NCI-H524 (cell line): ENCODE measurements around the gene FABP1.

Experiments used
- DNase-seq, 2 experiments: peaks; one replicate each; lab custom pipeline; 2025; lab: John Stamatoyannopoulos, UW

FABP1 gene

DNA sequence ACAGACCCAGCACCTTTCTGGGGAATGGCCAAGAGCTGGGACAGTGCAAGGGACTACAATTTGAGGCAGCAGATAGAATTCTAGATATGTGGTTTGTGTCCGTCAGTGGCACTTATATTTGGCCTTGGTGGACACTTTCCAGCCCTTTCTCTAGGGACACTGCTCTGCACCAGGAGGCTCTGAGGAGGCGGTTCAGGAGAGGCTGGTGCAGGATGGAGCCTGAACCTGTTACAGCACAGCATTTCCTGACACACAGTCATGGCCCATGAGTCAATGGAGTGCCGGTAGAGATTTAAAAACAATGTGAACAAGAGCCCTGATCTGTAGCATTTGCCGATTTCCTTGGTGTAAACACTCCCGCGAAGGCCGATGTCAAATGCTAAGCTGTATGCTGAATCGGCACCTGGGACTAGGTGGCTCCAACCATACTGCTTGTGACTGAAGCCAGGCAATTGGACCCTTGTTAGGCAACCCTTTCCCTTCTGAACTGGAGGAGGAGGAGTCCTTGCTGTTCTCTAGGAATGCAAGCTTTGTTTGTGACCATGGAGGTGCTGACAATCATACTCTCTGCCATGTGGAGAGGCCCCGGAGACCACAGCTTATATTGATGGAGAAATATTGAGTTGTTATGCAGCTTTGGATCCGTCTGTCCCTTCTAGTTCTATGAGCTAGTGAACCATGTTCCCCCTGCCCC is 11.9 kb downstream of the FABP1 start:
- DNase-seq: no peak

DNA sequence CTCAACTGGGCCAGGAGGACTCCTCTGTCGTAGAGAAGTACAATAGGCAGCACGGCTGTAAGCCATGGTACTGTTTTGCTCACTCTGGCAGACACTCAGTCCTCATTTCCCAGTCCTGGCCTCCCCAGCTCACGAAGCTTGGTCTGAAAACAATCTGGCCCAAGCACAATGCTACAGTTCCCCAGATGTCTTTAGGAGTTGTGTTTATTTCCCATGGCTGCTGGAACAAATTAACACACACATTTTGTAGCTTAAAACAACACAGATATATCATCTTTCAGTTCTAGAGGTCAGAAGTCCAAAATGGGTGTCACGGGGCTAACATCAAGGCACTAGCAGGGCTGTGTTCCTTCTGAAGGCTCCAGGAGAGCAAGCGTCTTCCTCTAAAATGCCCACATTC is 13.0 kb downstream of the FABP1 start:
- DNase-seq: no peak

DNA sequence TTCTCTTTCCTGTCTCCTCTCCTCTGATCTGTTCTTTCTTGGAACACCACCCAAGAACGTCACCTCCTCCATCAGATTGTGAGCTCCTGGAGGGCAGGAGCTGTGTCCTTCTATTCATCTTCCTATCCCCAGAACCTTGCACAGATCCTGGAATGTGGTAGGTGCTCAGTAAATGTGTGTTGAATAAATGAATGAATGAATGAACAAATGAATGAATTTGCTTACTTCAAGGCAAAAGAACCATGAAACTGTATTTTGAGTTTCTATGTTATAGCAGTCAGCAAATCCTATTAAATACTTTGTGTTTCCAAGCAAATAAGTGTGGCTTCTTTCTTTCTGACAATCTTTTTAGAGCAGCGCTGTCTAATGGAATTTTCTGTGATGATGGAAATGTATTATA is 14.8 kb downstream of the FABP1 start:
- no peak for DNase-seq

DNA sequence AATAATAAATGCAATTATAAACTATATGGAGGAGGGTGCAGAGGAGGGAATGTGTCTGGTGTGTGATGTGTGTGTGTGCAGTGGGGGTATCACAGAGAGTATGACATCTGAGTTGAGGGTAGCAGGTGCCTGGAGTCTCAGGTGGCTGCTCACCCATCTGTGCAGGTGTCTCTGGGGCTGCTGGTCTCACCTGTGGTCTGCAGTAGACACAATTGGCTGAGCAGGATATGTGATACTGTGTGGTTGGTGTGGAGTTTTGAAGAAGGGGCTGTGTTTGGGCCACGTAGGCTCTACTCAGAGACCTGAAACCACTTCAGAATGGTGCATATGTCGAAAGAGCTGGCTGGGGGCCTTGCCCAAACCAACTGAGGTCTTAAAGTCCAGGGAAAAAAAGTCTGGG is 17.0 kb downstream of the FABP1 start:
- no peak for DNase-seq

DNA sequence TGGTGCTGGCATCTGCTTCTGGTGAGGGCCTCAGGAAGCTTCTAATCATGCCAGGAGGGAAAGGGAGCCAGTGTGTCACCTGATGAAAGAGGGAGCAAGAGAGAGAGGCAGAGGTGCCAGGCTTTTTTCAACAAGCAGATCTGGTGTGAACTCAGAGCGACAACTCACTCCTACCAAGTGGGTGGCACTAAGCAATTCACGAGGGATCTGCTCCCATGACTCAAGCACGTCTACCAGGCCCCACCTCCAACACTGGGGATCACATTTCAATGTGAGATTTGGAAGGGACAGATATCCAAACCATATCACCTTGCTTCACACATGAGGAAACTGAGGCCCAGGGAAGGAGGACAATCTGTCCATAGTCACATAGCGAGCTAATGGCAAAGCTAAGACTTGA is 19.1 kb downstream of the FABP1 start:
- DNase-seq: no peak

DNA sequence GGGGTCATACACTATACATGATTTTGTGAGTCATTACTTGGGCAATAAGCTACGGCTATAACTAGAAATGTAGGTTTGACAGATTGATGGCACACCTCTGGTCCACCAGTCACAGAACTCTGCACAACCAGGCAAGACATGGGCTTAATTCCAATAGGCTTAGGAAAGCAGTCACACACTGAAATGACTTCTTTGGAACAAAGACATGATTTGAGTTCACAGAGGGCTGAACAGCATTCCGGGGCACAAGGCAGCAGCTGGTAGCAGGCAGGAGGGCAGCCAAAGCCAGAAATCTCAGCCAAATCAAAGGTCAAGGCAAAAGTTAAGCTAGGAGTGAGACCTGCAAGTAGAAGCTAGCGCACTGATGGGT is 27.4 kb downstream of the FABP1 start:
- no peak for DNase-seq

DNA sequence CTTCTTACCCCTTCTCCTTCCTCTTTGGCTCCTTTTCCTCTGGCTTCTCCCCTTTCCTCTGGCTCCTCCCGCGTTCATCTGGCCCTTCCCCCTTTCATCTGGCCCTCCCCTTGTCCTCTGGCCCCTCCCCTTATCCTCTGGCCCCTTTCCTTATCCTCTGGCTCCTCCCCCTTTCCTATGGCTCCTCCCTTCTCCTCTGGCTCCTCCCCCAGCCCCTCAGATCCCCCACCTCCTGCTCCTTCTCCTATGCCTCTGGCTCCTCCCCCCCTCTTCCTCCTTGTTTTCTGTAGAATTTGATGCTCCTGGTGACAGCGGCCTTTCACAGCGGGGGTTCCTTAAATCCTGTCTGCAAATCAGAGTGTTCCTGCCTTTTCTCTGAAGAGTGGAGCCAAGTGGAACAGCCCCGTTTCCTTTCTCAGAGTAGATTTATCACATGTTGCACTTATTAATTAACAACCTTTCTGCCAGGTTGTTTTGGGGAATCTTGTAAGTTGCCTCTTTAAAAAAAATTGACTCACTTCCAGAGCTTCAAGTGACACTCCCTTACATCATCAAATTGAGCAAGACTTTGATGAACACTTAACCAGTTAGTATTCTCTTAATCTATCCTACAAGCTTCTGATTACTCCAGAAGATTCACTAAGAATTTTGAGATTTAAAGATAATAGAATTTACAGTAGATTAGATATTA is 27.9 kb downstream of the FABP1 start:
- DNase-seq: peak; percentile 47 to 58

DNA sequence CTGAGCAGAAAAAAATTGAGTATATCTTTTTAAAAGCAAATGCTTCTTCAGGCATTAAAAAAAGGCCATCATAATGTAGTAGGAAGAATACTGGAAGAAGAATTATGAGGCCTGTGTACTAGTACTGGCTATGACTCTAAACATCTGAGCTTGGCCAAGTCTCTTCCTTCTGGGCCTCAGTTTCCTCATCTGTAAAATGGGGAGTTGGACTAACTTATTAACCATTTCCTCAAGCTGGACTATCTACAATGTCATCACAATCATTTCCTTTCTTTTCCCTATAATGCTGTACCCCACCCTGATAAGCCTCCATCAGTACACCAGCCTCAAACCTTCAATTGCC is 29.3 kb downstream of the FABP1 start:
- DNase-seq: no peak

DNA sequence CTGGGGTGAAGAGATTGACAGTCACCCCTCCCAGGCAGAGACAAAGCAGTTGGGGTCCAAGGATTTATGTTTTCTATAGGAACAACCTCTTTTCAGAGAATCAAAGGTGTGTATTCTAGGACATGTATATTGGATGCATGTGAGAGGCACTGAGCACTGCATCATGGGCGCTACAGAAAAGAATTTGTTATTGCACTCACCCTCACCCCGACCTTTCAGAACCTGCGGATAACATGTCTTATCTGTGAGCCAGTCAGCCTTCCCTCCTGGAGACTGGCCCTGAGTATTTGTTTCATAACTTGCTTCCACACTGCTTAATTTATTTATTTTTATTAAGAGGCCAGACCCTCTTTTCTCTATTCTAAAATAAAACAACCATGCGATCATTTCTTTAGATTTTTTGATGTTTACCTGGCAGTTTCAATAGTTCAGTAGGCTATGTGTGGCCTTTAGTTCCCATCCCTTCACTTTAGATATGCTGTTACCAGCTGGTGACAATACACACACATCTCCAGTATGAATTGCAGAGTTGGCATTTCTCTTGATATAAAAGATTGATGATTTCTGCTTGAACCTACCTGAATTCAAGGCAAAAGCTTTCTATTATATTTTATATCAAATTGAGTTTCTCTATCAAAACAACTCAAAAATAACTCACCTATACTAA is 29.8 kb downstream of the FABP1 start:
- no peak for DNase-seq

DNA sequence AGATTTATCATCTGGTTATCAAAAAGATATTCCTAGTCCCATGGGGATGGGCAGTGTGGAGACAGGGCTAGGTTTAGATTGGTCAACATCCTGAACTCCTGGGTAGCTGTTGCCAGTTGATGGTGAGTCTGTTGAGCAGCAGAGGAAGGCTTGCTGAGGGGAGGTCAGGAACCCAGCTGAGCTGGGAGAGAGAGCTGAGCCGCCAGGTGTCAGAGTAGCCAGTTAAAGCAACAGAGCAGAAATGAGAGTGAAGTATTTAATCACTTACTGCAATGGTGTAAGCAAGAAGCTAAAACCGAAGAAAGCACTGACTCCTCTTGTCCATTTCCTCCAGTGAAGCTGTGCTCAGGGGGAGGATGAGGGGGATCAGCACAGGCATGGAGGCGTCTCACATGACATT is 30.7 kb downstream of the FABP1 start:
- DNase-seq: no peak

DNA sequence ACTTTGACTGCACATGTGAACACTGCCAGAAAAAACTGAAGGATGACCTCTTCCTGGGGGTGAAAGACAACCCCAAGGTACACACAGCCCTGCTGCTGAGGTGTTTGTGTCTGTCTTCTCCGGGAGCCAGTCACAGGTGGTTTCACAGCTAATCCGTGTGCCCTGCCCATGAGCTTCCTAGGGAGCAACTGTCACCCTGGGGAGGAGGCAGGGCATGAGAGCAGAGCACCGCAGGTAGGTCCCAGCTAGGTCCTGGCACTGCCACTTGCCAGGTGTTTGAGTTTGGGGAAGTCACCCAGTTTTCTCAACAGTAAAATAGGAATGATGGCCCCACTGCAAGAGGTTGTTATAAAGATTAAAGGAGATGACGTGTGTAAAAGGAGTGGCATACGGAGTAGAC is 31.2 kb downstream of the FABP1 start:
- no peak for DNase-seq

DNA sequence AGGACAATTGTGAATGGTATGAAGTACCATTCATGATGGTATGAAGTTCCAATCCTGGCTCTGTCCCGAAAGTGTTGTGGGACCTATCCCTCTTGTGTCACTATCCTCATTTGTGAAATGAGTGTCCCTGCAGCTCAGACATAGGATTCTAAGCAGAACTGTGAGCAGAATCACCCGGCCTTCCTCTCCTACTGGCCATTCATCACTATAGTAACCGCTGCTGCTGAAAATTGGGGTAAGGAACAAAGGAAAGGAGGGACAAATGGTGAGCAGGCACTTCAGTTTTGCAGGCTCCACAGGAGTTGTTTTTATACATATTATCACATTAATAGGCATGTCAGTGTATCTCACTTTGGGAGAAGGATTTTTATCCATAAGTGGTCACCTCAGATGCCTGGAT is 32.8 kb downstream of the FABP1 start:
- DNase-seq: no peak

DNA sequence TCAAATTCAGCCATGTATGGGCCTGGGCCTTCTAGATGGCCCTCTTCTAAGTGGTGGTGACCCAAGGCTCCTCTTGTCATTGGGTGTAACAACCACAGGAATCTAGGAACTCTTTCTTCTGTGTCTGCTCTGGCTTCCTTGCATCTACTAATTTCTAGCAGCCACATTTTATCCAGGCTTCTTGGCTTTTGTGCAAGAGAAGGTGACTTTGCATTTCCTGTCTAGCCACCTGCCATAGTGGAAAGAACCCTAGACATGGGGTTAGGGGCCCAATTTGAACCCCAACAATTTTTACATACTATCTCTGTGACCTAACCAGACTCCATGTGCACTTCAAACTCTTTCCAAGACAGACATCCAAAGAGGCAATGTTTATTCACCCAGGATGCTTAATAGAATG is 35.1 kb downstream of the FABP1 start:
- DNase-seq: no peak

DNA sequence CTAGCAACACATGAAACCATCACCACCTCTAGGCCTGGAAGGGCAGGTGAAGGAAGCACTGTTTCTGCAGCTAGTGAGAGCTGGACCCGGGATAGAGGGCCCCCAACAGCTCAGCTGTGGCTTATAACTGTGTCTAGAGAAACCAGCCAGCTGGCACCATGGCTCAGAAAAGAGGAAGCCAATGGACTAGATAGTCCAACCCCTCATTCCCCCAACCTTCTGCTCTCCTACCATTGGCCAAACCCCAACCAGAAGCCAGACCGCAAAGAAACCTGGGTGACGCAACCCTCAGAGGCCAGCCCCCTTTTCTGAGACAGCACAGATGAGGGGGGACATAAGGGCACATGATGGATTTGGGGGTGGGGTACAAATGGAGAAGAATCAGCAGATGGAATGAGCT is 35.9 kb downstream of the FABP1 start:
- no peak for DNase-seq

DNA sequence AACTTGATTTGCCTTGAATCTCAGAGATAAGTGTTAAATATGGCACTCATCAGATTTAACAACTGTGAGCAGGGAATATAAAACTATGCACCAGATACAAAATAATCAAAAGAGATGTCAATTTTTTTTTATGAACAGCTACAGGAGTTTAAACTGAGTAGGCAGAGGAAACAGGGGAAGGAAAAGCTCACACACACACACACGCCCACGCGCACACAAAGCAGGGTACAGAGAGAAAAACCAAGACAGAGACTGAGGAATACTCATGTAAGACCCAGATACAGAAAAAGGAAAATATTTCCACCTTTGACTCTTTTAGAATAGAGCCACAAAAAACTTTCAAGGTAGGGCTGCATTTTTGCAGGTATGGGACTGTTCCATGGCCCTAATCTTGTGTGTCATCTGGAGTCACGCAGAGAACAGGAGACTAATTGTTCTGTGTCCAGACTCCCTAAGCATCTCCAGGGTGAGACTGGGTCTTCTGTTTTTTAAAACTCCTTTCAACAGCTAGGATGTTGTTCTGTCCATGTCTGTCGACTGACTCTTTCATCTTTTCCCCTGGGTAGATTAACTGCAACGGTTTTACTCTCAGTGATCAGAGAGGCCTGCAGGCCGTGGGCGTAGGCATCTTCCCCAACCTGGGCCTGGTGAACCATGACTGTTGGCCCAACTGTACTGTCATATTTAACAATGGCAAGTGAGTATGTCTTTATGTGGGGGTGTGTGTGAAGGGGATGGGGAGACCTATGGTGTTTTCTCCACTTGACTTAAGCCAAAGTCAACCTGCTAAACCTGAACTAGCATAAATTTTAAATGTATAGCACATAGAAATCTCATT is 37.2 kb downstream of the FABP1 start:
- no peak for DNase-seq

DNA sequence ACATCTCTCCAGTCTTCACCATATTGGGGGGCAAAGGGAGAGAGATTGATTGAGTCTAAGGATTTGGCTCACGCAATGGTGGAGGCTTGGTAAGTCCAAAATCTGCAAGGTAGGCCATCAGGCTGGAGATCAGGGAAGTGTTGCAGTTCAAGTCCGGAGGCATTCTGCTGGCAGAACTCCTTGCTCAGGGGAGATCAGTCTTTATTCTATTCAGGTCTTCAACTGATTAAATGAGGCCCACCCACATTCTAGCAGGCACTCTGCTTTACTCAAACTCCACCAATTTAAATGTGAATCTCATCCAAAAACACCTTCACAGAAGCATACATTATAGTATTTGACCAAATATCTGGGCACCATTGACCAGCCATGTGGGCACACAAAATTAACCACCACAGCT is 38.9 kb downstream of the FABP1 start:
- no peak for DNase-seq

DNA sequence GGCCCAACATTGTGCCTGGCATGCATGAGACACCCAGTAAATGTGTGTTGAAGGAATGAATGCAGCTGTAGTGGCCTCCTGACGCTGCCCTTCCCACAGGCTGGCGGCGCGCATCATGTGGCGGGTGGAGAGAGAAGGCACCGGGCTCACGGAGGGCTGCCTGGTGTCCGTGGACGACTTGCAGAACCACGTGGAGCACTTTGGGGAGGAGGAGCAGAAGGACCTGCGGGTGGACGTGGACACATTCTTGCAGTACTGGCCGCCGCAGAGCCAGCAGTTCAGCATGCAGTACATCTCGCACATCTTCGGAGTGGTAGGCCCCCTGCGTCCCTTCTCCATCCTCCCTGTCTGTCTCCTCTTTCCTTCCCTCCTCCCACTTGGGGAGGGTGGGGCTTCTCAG is 40.1 kb downstream of the FABP1 start:
- no peak for DNase-seq

DNA sequence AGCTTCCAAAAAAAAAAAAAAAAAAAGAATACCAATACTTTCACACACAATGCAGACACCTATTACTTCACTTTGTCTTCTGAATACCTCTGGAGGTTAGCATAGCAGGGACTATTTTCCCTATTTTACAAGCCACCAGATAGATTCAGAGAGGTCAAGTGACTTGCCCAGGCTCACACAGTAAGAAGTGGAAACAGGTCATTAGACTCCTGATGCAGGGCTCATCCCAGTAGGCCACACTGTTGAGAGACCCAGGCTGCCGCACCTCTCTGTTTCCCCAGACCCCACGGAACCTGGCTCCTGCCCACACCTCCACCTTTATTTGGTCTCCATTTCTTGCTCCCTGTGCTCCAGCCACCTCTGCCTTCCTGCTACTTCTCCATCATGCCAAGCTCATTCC is 40.8 kb downstream of the FABP1 start:
- DNase-seq: no peak

DNA sequence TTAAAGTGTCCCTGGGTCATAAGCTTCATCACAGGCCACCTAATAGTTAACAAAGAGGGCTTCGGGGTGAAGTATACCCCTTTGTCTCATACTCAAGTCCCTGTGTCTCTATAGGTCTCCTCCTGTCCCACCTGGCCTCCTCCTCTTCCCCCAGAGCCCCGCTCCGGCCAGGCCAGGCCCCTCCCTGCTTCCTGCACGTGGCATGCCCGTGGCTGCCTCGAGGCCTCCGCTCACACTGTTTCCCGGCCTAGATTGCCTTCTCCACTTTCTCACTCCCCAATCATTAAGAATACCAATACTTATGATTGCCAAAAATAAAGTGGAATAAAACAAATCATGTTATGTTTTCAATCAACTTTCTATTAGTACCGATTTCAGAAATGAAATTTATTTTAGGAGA is 41.5 kb downstream of the FABP1 start:
- no peak for DNase-seq

DNA sequence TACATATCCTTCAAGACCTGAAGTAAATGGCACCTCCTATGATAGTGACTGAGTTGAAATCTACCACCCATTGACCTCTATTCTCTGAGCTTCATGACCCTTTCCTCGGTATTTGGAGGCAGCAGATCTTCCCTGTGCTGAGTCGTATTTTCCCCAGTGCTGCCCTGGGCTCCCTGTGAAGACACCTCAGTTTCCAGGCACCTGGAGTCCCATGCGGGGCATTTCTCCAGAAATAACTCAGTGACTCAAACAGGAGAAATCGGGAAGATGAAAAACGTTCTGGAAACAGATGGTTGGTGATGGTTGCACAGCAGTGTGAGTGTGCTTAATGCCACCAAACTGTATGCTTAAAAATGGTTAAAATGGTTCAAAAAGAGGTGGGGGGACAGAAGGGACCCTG is 42.3 kb downstream of the FABP1 start:
- DNase-seq: no peak

DNA sequence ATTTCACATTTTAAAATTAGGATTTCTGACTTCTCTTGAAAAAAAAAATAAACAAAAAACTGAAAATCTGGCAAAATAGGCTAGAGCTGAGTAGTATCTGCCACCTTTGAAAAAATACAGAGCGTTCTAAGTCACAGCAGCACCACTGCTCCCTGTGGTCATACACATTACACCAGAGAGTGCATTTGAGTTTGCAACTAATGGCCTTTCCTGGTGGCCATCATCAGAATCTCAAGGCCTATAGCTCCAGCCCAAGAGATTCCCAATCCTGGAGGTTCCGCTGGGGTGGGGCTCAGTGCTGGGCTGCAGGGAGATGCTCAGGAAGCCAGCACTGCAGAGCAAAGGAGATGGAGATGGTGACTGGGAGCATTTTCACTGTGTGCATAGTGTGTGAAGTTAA is 42.8 kb downstream of the FABP1 start:
- no peak for DNase-seq

DNA sequence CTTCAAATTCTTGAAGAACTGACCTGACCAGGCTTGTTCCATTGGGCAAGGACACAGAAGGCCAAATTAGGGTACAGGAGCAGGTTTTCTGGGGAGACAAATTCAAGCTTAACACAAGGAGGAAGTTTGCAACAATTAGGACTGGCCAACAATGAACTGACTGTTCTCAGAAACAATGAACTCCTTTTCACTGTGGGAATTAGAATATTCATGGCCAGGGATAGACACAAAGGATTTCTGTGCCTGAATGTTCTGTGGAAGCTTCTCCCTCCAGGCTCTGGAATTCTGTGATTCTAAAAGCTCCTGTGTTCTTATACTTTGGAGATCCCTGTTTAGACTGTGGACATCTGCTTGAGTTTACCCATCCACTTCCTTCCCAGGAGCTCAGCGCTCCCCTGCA is 45.1 kb downstream of the FABP1 start:
- DNase-seq: no peak
